ENCODE data around the gene FXYD6. TPM values are rescaled to one million over a fixed set of nuclear protein-coding genes. Genes with fewer than 3 reads are reported as not detected.
A peak's percentile ranks its signal among the peaks of the same experiment; 100 is the strongest.
"Not testable (repeated sequence)": the region's sequence is repeated elsewhere in the genome, so short reads cannot be mapped to it uniquely, and the experiment has no call there.

Gene FXYD6, protein sequence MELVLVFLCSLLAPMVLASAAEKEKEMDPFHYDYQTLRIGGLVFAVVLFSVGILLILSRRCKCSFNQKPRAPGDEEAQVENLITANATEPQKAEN
- 10 to 100 TPM; 36.1 to 47.8 (median 40.9) TPM for total RNA-seq
- polyA plus RNA-seq: 54.1 TPM
- long read RNA-seq, donor 1, transcript FXYD6-204 (8 exons, 2,171 nt): major isoform, 68 of 126 reads
- long read RNA-seq, donor 1, partial matches to known transcripts: 8 of 126 reads
- long read RNA-seq, donor 1, other reads (novel, unspliced or antisense): 46 of 126 reads
- long read RNA-seq, donor 2, transcript FXYD6-204 (8 exons, 2,171 nt): major isoform, 17 of 30 reads
- long read RNA-seq, donor 2, partial matches to known transcripts: 0 of 30 reads
- long read RNA-seq, donor 2, other reads (novel, unspliced or antisense): 10 of 30 reads
- long read RNA-seq, donor 3, transcript FXYD6-204 (8 exons, 2,171 nt): major isoform, 77 of 114 reads
- long read RNA-seq, donor 3, partial matches to known transcripts: 9 of 114 reads
- long read RNA-seq, donor 3, other reads (novel, unspliced or antisense): 17 of 114 reads
- long read RNA-seq, donor 4, transcript FXYD6-204 (8 exons, 2,171 nt): major isoform, 42 of 61 reads
- long read RNA-seq, donor 4, partial matches to known transcripts: 1 of 61 reads
- long read RNA-seq, donor 4, other reads (novel, unspliced or antisense): 13 of 61 reads

GRCh38 chr11:117876341-117877119 is at the start of gene FXYD6:
TSS of gene FXYD6 (minus strand) at chr11:117876658. CDS start at chr11:117842776, 33,882 bp downstream.
- Histone ChIP-seq H3K27ac (ENCODE audit: low read length) (peak within 1 kb of the TSS; percentile 60), H3K4me1 (ENCODE audit: control insufficient read depth, insufficient read depth, low read length) (peaks cover 13% of the 10 kb centered on the region), H3K4me3 (ENCODE audit: low read length) (peak within 1 kb of the TSS; percentile 71), H3K9me3 (ENCODE audit: control insufficient read depth, low read length) (no peaks in the 10 kb centered on the region), H3K27me3 (ENCODE audit: control insufficient read depth, insufficient read depth) (no peaks in the 10 kb centered on the region)
- DNase-seq: peak; percentile 67 to 90 (median 86)
- WGBS: under 1% methylated on average over 63 of the region's 63 CpGs
- ATAC-seq: peak; percentile 76 to 81
- intact Hi-C loops (cut with DNase I): no loop called here

DNA sequence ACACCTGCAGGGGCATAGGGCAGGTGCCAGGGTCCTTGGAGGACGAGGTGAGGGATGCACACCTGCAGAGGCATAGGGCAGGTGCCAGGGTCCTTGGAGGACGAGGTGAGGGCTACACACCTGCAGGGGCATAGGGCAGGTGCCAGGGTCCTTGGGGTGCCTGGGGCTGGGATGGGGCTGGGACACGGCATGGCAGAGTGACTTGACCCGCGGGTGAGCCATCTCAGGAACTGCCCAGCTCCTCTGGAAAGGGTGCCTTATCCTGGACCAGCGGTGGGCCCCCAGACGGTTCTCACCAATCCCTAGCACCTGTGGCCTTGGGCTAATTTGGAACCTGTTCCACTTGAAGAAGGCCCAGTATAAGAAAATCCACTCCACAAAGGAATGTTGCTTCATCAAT is 49.7 kb upstream of the FXYD6 start:
- DNase-seq: peak in 1 of 3 donors; percentile 30
- ATAC-seq; intact Hi-C loops (cut with DNase I); H3K27ac ChIP-seq (ENCODE audit: low read length); H3K27me3 ChIP-seq (ENCODE audit: control insufficient read depth, insufficient read depth); H3K4me1 ChIP-seq (ENCODE audit: control insufficient read depth, insufficient read depth, low read length); H3K4me3 ChIP-seq (ENCODE audit: low read length); H3K9me3 ChIP-seq (ENCODE audit: control insufficient read depth, low read length): not testable (repeated sequence)
- 86% methylated on average over 7 of the region's 7 CpGs for WGBS

GRCh38 chr11:117925198-117925925 is 48.9 kb upstream of the FXYD6 start:
- peak in 1 of 3 donors; percentile 31 for DNase-seq
- no peak for ATAC-seq

GRCh38 chr11:117924631-117925170 is 48.2 kb upstream of the FXYD6 start:
- H3K9me3 ChIP-seq (ENCODE audit: control insufficient read depth, low read length): no peaks in the 10 kb centered on the region
- no peak overlapping the region for H3K4me3 ChIP-seq (ENCODE audit: low read length)
- H3K27ac ChIP-seq (ENCODE audit: low read length): no peak overlapping the region
- intact Hi-C loops (cut with DNase I): no loop called here
- 92% methylated on average over 11 of the region's 11 CpGs for WGBS
- DNase-seq (no peak), ATAC-seq (no peak)
- no peaks in the 10 kb centered on the region for H3K27me3 ChIP-seq (ENCODE audit: control insufficient read depth, insufficient read depth)
- H3K4me1 ChIP-seq (ENCODE audit: control insufficient read depth, insufficient read depth, low read length): no peaks in the 10 kb centered on the region

More at GRCh38 chr11:117925198-117925925, 48.9 kb upstream of the FXYD6 start:
- Histone ChIP-seq H3K4me1 (ENCODE audit: control insufficient read depth, insufficient read depth, low read length) (no peaks in the 10 kb centered on the region), H3K9me3 (ENCODE audit: control insufficient read depth, low read length) (no peaks in the 10 kb centered on the region), H3K27me3 (ENCODE audit: control insufficient read depth, insufficient read depth) (no peaks in the 10 kb centered on the region), H3K27ac (ENCODE audit: low read length) (no peak overlapping the region), H3K4me3 (ENCODE audit: low read length) (no peak overlapping the region)
- intact Hi-C loops (cut with DNase I): no loop called here
- 83% methylated on average over 11 of the region's 11 CpGs for WGBS

DNA sequence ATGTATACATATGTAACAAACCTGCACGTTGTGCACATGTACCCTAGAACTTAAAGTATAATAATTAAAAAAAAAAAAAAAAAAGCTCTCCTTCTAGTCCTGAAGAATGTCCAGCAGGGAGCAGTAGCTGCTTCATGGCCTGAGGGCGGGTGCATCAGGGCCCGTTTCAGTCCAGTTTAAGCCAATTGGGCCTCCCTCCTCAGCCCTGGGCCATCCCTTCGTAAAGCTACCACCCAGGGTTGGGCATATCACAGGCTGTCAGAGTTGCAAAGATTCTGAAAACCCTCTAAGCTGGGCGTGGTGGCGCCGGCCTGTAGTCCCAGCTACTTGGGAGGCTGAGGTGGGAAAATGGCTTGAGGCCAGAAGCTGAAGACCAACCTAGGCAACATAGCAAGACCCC is 47.3 kb upstream of the FXYD6 start:
- no peaks in the 10 kb centered on the region for H3K27me3 ChIP-seq (ENCODE audit: control insufficient read depth, insufficient read depth)
- no peaks in the 10 kb centered on the region for H3K4me1 ChIP-seq (ENCODE audit: control insufficient read depth, insufficient read depth, low read length)
- H3K27ac ChIP-seq (ENCODE audit: low read length): no peak overlapping the region
- no peak overlapping the region for H3K4me3 ChIP-seq (ENCODE audit: low read length)
- intact Hi-C loops (cut with DNase I): no loop called here
- H3K9me3 ChIP-seq (ENCODE audit: control insufficient read depth, low read length): no peaks in the 10 kb centered on the region
- DNase-seq: no peak
- no peak for ATAC-seq
- WGBS: 93% methylated on average over 6 of the region's 7 CpGs

DNA sequence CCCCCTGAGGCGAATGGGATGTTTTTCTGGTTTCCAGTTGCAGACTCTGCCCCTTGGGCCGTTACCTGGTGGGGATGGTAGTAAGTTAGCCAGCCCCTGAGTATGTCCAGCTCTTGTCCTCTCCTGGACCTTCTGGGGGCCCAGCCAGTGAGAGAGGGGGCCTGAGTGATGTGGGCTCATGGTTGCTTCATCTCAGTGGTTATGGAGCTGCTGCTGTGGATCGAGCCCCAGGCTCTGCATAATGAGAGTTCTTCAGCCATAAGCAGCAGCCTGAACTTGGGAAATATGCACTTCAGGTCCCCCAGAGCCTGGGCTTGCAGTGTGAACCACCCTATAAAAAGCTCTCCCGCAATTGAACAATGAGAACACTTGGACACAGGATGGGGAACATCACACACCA is 46.8 kb upstream of the FXYD6 start:
- 93% methylated on average over 4 of the region's 4 CpGs for WGBS
- H3K27me3 ChIP-seq (ENCODE audit: control insufficient read depth, insufficient read depth): no peaks in the 10 kb centered on the region
- no peaks in the 10 kb centered on the region for H3K9me3 ChIP-seq (ENCODE audit: control insufficient read depth, low read length)
- H3K4me1 ChIP-seq (ENCODE audit: control insufficient read depth, insufficient read depth, low read length): no peaks in the 10 kb centered on the region
- ATAC-seq (no peak), DNase-seq (no peak)
- no peak overlapping the region for H3K4me3 ChIP-seq (ENCODE audit: low read length)
- intact Hi-C loops (cut with DNase I): no loop called here
- no peak overlapping the region for H3K27ac ChIP-seq (ENCODE audit: low read length)

DNA sequence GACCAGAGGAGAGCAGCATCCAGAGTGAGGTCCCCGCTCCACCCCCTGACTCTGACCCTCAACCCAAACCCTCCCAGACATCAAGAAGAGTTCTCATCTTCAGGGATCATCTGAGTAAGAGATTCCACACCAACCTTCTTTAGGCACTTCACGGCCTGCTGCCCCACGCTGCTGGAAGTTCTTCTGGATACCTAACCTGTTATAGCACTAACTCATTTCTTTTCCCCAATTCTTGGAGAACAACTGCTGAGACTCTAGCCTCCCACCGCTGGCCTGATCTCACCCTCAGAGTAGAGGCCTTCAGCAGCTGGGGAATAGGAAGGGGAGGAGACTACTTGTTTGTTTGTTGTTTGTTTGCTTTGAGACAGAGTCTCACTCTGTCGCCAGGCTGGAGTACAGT is 45.4 kb upstream of the FXYD6 start:
- Histone ChIP-seq H3K4me3 (ENCODE audit: low read length) (no peak overlapping the region), H3K4me1 (ENCODE audit: control insufficient read depth, insufficient read depth, low read length) (no peaks in the 10 kb centered on the region), H3K9me3 (ENCODE audit: control insufficient read depth, low read length) (no peaks in the 10 kb centered on the region), H3K27ac (ENCODE audit: low read length) (no peak overlapping the region), H3K27me3 (ENCODE audit: control insufficient read depth, insufficient read depth) (no peaks in the 10 kb centered on the region)
- WGBS: 92% methylated on average over 5 of the region's 5 CpGs
- intact Hi-C loops (cut with DNase I): no loop called here
- no peak for DNase-seq
- ATAC-seq: no peak

DNA sequence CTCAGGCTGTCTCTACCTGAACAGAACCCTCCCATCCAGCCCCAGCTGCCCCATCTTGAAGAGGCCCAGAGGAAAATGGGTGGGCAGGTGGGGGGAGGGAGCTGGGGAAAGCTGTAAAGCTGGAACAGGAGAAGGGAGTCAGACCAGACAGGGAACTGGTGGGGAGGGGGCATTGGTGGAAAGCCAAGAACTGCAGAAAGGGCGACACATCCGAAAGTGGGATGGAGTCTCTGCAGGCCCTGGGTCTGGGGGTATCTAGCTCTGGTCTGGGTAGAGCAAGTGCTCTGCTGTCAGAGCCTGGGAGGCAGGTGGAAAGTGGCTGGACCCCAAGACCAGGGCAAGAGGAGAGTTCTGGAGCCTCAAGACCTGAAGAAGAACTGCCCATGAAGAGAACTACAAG is 45.0 kb upstream of the FXYD6 start:
- no peaks in the 10 kb centered on the region for H3K9me3 ChIP-seq (ENCODE audit: control insufficient read depth, low read length)
- no peak for ATAC-seq
- no peak overlapping the region for H3K4me3 ChIP-seq (ENCODE audit: low read length)
- intact Hi-C loops (cut with DNase I): no loop called here
- H3K27me3 ChIP-seq (ENCODE audit: control insufficient read depth, insufficient read depth): no peaks in the 10 kb centered on the region
- no peaks in the 10 kb centered on the region for H3K4me1 ChIP-seq (ENCODE audit: control insufficient read depth, insufficient read depth, low read length)
- no peak for DNase-seq
- 98% methylated on average over 2 of the region's 2 CpGs for WGBS
- no peak overlapping the region for H3K27ac ChIP-seq (ENCODE audit: low read length)

DNA sequence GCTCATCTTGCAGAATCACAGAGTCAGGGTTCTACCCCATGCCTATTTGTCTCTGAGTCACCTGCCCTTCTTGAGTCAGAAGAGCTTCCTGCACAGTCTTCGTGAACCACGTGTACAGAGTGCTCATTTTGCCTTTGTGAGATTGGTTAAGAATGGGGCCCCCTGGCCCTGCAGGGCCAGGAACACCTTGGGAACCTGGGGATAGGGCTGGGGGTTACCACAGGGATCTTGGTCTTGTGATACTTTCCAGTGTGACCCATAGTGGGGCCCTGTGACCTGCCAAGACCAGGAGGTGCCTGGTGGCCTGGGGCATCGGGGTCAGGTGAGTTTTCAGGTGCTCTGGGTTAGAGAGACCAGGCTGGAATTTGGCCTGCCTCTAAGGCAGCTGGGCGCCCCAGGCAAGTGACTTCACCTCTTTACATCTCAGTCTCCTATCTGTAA is 43.3 kb upstream of the FXYD6 start:
- intact Hi-C loops (cut with DNase I): no loop called here

GRCh38 chr11:117919341-117919740 is 42.9 kb upstream of the FXYD6 start:
- Histone ChIP-seq H3K27ac (ENCODE audit: low read length) (no peak overlapping the region), H3K27me3 (ENCODE audit: control insufficient read depth, insufficient read depth) (no peaks in the 10 kb centered on the region), H3K4me3 (ENCODE audit: low read length) (no peak overlapping the region), H3K4me1 (ENCODE audit: control insufficient read depth, insufficient read depth, low read length) (no peaks in the 10 kb centered on the region), H3K9me3 (ENCODE audit: control insufficient read depth, low read length) (no peaks in the 10 kb centered on the region)
- ATAC-seq (no peak), DNase-seq (no peak)
- 34% methylated on average over 4 of the region's 4 CpGs for WGBS
- intact Hi-C loops (cut with DNase I): no loop called here

More for the DNA sequence above, 43.3 kb upstream of the FXYD6 start:
- no peaks in the 10 kb centered on the region for H3K4me1 ChIP-seq (ENCODE audit: control insufficient read depth, insufficient read depth, low read length)
- H3K4me3 ChIP-seq (ENCODE audit: low read length): no peak overlapping the region
- ATAC-seq (no peak), DNase-seq (no peak)
- no peaks in the 10 kb centered on the region for H3K27me3 ChIP-seq (ENCODE audit: control insufficient read depth, insufficient read depth)
- WGBS: 80% methylated on average over 4 of the region's 4 CpGs
- no peaks in the 10 kb centered on the region for H3K9me3 ChIP-seq (ENCODE audit: control insufficient read depth, low read length)
- H3K27ac ChIP-seq (ENCODE audit: low read length): no peak overlapping the region
